HG02798 (cell line): ENCODE results near the gene MOSMO.
"Not testable (repeated sequence)": the region's sequence is repeated elsewhere in the genome, so short reads cannot be mapped to it uniquely, and the experiment has no call there.

Experiments used
- ATAC-seq: cut with Tn5 transposase; IDR thresholded peaks from one replicate; pipeline ENCODE4 v1.9.1; 2021; ENCODE audit warnings: mild to moderate bottlenecking; ENCODE audit not compliant: unreplicated experiment, poor library complexity

The MOSMO gene

DNA sequence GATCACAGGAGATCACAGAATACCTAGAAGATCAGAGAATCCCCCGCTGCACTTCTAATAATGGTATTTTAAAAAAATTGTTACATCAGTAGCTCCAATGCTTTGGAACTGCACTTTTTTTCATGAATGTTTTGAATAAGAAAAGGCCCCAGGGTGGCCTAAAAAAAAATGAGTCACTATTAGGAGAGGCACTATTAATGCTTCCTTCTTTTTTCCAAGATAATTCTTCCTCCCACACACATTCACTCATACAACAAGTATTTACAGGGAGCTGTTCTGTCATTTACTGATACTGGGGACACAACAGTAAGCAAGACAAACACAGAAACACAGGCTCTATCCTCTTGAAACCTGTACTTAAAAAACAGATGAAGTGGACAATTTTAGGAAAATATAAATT lies 6.3 kb upstream of the MOSMO start:
- no peak for ATAC-seq

DNA sequence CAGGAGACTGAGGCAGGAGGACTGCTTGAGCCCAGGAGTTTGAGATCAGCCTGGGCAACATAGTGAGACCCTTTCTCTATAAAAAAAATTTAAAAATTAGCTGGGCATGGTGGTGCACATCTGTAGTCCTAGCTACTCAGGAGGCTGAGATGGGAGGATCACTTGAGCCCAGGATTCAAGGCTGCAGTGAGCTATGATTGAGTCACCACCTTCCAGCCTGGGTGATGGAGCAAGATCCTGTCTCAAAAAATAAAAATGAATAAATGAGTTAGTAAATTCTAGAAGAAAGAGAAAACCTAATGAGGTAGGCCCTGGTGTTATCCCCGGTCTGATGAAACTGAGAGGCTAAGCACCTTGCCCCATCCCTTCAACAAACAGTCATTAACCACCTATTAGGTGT lies 5.9 kb upstream of the MOSMO start:
- not testable (repeated sequence) for ATAC-seq

DNA sequence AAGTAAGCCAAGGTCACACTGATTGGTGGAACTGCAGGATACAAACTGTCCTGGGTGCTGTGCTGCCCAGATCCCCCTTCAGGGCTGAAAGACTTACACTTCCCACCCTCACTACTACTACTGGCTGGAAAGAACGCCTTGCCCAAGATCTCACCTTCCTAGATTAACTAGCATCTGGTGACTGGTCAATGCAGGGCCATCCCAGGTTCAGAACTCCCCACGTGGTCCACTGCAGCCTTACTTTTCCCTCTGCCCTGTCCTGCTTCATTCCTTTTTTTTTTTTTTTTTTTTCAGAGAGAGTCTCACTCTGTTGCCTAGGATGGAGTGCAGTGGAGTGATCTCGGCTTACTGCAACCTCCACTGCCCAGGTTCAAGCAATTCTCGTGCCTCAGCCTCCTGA lies 4.7 kb upstream of the MOSMO start:
- ATAC-seq: no peak

DNA sequence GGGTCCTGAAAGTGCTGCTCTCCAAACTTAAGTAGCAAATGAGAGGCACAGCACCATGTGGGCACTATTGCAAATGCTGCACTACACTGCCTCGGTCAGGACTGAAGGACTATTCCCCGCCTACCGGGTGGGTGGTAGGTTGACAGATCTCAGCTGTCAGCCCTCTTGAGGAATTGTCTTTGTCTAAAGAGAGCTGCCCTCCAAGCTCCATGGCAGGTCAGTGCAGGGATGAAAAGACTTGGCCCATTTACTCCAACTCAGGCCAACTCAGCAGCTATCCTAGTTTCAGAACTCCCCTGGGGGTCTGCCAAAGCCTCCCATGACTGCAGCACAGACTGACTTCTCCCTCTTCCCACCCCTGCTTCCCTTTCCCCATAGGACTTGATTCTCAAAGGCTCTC lies 3.6 kb upstream of the MOSMO start:
- no peak for ATAC-seq

DNA sequence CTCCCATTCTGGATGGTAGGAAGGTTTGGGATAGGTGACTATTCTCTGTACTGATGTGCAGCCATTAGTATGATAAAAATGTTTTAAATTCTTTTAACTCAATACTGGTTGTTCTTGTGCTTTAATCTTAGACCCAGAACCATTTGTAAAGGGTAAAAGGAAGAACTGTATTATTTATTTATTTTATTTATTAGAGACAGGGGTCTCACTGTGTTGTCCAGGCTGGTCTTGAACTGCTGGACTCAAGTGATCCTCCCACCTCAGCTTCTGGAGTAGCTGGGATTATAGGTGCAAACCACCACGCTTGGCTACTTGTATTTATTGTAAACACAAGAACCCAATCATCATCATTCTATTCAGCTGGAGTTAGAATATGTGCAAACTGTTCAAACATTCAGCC lies 2.2 kb upstream of the MOSMO start:
- ATAC-seq: no peak

DNA sequence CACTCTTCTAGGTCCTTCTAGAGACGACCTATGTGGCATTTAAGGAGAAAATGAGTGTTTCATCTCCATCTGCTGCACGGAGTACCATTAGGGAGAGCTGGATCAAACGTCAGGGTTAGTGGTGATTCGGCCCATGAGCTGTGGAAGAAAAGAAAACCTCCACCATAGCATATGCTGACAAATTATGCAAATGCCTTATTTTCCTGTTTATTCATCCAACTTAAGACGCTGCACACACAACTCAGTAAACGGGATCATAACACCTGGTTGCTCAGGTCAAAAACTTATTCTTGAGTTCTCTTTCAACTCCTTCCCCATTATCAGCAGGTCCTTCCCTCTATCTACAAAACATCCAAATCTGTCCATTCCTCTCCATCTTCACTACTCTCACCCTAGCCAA lies 1.3 kb upstream of the MOSMO start:
- no peak for ATAC-seq

DNA sequence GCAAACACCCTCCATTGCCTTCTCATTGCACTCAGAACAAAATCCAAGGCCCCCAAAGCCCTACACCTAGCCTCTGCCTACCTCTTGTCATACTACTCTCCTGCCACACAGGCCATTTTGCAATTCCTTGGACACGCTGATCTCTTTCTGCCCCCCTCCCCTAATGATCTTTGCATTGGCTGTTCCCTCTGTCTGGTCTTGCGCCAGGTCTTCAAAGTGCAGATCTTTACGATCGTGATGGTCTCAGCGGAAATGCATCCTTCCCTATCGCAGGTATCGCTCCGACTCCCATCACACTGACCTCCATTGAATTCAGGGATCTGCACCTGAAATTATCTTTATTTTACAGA lies 777 bp upstream of the MOSMO start:
- no peak for ATAC-seq

DNA sequence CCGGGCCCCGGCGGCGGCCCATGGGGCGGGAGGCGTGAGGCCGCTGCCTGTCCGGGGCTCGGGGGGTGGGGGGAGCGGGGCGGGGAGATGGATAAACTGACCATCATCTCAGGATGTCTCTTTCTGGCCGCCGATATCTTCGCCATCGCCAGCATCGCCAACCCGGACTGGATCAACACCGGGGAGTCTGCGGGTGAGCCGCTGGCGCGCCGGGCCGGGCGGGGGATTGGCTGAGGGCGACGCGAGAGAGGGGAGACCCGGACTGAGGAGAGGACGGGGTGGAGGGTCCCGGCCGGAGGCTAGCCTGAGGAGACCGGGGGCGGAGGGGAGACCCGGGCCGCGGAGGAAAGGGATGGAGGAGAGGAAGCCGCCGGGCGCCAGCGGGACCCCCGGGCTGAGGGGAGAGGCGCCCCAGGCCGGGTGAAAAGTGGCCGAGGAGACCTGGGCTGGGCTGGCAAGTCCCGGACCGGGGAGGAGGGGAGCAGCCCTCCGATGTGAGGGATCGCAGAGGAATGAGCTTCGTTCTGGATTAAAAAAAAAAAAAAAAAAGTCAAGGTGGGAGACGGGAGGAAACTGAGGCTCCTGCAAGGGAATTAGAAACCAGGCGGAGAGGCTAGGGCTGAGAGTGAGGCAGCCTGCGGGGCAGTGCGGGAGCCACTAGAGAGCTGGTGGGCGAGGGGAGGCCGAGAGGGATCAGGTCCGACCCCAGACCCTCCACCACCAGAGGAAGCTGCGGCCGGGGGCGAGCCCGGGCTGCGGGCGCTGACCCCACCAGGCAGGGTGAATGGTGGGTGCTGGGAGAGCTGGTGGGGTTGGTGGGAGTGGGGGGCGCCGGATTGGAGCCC lies 526 bp downstream of the MOSMO start:
- ATAC-seq: peak; percentile 16

DNA sequence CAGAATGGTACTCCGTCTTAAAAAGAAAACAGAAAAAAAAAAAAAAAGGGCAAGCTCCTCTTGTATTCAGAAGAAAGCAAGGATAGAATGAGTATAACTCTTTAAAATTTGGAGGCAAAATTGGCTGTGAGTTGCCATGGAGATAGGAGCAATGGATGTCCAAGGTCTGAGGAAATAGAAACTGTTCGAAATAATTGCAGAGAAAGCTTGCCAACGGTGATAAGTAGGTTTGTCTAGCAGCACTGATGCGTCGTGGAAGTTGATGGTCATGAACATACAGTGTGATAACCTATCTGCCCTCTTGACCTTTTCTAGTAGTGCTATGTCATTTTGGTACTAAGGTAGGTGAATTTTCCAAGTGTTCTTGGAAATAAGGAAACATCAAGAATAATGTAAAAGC lies 3.0 kb downstream of the MOSMO start:
- no peak for ATAC-seq

DNA sequence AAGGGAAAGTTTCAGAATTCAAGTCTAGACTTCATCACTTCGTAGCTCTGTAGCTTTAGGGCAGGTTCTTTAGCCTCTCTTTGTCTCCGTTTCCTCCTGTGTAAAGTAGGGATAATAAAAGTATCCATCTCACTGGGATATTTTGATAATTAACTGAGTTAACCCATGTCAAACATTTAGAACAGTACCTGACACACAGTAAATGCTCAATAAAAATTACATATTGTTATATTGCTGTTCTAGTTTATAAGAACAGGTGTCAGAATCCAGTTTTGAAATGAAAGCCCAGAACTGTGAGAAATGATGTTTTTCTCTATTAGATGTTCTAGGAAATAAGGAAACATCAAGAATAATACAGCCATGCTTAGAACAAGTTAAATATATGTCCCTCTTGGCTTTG lies 4.3 kb downstream of the MOSMO start:
- no peak for ATAC-seq

DNA sequence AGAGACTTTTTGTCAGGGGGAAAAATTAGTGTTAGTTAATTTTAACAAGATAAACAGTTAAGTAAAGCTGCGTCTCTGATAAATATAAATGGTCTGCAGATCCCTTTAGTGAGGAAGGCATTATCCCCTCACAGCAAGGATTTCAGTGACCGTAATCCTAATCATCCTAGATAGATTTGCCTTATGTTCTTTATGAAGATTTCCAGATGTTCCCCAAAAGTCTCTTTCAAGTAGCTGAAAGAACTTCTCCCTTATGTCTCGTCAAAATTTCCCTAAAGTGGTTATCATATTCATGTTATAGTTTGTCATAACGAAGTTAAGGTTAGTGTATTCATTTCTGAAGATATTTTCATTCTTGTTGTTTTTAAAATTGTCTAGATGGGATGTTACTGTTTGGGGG lies 5.6 kb downstream of the MOSMO start:
- no peak for ATAC-seq

DNA sequence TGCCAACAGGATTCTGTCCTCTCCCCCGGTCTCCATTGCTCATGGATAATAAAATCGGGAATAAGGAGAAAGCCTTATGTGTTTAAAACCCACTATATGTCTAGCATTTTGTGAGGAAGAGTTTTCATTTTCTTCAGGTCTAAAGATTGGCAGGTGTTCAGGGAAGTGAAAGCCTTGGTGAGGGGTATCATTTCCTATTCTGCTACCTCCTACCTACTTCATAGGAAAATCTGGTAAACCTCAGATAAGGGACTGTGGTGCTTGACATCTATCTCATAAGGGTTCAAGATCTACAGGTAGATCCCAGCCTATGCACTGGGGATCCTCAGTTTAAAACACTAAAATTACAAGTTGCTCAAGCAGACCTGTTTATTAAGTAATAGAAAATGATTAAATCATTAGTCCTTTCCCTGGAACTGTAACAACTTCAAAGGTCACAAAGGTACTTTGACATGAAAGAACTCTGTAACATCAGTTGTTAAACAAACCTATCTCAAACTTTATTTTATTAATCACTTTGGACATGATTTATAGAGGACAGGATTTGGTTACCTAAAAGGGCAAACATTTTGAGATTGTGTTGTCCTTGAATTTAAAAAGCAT lies 6.5 kb downstream of the MOSMO start:
- ATAC-seq: no peak

DNA sequence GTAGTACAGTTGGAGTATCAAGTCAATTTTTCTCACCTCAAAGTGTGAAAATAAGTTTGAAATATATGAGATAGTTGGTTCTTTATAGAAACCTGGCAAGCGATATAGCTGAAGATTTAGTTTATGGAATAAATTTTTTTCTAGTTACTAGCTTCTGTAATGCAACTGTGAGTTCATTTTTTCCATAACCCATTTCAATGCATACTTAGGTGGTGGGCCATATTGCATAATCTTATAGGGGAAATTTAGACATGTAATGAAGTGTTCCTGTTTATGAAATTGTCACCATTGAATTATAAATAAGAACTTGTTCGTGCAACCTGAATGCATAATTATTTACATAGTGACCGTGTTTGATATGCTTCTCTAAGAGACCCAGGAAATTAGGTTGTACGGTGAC lies 9.0 kb downstream of the MOSMO start:
- no peak for ATAC-seq

DNA sequence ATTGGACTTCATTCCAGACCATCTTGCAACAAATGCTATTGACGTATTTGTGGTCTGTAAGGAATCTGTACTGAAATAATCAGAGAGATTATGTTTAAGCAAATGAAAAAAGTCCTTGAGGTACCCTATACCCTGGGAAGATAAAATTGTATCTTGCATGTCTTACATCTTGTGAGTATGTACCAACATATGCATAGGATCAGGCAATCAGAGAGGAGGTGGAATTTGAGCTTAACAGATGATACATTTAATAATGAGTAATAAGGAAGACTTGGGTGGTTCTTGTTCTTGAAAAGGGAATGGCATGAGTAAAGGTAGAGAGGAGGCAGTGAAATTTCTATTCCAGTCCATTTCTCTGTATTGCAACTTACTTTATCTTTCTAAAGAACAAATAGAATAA lies 10.6 kb downstream of the MOSMO start:
- no peak for ATAC-seq

DNA sequence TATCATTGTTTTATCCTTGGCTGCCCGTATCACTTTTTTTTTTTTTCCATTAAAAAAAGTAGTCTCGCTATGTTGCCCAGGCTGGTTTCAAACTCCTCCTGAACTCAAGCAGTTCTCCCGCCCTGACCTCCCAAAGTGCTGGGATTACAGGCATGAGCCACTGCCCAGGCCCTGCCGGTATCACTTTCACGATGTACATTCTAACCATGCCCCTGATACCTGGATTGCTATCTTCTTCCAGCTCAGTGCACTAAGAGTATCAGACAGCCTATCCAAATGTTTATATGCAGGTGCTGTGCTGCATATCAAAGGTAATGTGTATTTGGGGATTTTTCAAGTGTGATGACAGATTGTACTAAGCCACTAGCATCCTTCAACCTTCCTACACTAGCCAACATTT lies 14.2 kb downstream of the MOSMO start:
- ATAC-seq: no peak

DNA sequence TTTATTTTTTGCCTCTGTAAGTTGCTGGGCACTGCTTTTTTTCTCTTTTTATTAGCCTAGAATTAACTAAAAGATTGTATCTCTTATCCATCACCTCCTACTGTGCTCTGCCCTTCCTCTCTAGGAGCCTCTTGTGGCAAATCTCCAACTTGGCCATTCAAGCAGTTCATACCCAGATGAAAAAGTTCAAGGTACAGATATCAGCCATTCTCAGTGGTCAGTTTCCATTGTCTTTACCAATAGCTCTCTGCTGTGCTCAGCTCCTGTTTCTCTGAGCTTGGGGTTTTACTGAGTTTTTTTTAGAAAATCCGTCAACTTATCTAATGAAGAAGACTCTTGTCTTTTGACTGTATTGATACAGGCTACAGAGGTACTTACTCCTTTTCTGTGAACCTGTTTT lies 15.6 kb downstream of the MOSMO start:
- no peak for ATAC-seq

DNA sequence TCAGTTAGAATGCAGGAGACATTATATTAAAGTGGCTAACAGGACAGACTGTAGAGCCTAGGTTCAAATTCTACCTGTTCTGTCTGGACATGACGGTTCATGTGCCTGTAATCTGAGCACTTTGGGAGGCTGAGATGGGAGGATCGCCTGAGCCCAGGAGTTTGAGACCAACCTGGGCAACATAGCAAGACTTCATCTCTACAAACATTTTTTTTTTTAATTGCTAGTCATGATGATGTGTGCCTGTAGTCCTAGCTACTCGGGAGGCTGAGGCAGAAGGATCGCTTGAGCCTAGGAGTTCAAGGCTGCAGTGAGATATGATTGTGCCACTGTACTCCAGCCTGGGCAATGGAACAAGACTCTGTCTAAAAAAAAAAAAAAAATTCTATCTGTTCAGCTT lies 16.9 kb downstream of the MOSMO start:
- not testable (repeated sequence) for ATAC-seq

DNA sequence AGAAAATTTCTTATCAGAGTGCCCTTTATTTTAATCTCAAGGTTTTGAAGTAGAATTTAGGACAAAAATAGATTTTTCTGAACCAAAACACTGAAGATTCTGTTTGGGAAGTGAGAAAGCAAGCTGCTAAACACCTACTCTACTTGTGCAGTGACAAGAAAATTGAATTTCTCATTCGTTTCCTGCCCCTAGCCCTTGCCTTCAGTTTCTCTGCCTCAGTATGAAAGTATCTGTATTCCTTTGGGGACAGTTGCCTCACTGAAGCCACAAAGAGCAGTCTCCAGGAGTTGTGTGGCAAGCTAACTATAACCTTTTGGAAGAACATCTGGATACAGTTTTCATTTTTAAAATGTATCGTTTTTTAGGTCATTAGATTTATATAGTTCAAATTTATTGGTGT lies 19.7 kb downstream of the MOSMO start:
- ATAC-seq: no peak

DNA sequence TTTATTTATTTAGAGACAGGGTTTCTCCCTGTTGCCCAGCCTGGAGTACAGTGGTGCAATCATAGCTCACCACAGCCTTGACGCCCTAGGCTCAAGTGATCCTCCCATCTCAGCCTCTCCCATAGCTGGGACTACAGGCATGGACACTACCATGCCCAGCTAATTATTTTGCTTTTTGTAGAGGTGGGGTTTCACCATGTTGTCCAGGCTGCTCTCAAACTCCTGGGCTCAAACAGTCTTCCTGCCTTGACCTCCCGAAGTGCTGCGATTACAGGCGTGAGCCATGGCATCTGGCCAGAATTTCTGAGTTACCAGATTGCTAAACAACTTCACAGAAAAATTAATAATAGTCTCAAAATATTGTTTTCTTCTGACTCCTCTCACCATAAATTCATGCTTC lies 21.7 kb downstream of the MOSMO start:
- ATAC-seq: no peak

DNA sequence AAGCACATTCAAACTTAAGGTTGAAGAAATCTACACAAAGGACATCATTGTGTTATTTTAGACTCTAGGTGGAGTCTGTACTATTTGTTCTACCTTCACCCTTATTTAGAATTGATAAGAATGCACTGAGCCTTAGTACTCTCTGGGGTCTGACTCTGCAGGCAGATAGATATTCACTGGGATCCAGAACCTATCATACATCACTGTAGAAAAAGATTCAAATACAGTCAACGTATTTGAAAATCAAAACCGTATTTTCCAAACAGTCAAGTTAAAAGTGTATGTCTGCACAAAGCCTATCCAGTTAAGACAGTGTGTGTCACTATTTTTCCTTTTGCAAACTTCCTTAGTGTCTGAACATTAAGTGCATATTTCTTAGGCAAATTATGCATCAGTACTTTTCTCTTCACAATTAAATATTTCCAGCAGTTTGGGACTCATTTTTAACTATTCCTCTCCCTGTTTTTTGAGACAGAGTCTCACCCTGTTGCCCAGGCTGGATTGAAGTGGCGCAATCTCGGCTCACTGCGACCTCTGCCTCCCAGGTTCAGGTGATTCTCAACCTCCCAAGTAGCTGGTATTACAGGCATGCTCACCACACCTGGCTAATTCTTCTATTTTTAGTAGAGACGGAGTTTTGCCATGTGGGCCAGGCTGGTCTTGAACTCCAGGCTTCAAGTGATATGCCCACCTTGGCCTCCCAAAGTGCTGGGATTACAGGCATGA lies 22.3 kb downstream of the MOSMO start:
- ATAC-seq: no peak

DNA sequence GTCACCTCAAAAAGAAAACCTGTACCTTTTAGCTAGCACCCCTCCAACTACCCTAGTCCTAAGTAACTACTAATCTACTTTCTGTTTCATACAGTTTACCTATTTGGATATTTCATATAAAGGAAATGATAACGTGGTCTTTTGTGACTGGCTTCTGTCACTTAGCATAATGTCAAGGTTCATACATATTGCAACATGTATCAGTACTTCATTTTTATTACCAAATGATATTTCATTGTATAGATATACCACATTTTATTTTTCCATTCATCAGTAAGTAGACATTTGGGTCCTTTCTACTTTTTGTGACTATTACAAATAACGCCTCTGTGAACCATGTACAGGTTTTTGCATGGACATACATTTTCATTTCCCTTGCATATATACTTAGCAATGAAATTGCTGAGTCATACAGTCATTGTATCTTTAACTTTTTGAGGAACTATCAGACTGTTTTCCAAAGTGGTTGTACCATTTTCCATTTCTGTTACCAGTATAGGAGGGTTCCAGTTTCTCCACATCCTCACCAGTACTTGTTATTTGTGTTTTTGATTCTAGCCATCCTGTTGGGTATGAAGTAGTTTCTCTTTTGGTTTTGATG lies 23.7 kb downstream of the MOSMO start:
- ATAC-seq: no peak
